ENCODE measurements around the gene SPON1. TPM values are rescaled to one million over a fixed set of nuclear protein-coding genes. Genes with fewer than 3 reads are reported as not detected.

SPON1 gene
- total and polyA plus RNA-seq, 4 donors, result 0.72 to 4.9 (median 1.2) TPM

DNA sequence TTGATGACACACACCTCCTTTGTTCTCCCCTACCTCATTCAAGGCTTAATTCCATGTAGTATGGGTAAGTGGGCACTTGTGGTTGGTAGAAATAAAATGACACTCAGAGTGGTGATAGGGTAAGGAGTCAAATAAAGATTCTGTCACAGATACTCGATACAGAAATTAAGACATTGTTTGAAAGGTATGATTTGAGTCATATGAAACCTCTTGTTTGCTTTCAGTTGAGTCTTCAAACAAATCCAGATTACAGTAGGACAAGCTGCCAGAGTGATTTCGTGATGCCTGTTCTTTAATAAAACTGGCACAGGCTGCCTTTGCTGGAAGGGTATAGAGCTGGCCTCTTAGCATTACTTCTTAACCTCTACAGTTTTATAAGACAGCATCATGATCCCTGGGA lies 182.4 kb downstream of the SPON1 start:
- Histone ChIP-seq H3K4me3 (ENCODE audit: low read depth in 1 of 3, low read length in 3 of 3) (no peak overlapping the region), H3K9me3 (ENCODE audit: control insufficient read depth in 4 of 4, low read length in 3 of 4) (no peaks in the 10 kb centered on the region), H3K9ac (ENCODE audit: low read depth in 1 of 2, low read length in 2 of 2) (no peak overlapping the region), H3K27ac (ENCODE audit: low read depth in 1 of 2, low read length in 2 of 2) (no peak overlapping the region), H3K36me3 (ENCODE audit: control insufficient read depth in 4 of 4, insufficient read depth in 3 of 4, low read depth in 1 of 4, low read length in 3 of 4) (no peaks in the 10 kb centered on the region), H3K4me1 (ENCODE audit: control insufficient read depth in 4 of 4, insufficient read depth in 4 of 4, low read length in 3 of 4) (no peaks in the 10 kb centered on the region), H3K27me3 (ENCODE audit: control insufficient read depth in 4 of 4, insufficient read depth in 4 of 4, low read length in 3 of 4) (no peaks in the 10 kb centered on the region)
- no peak for DNase-seq (ENCODE audit: low spot score)
- WGBS, result 62% methylated on average over 2 of the region's 2 CpGs
- TF ChIP-seq SP1 (IDR thresholded peaks at IDR 0.05) (no peak), JUND (IDR thresholded peaks at IDR 0.05) (no peak), REST (IDR thresholded peaks at IDR 0.05) (no peak), HNF4A (conservative IDR thresholded peaks at IDR 0.05) (no peak), FOXA2 (IDR thresholded peaks at IDR 0.05) (no peak), FOXA1 (IDR thresholded peaks at IDR 0.05) (no peak), RAD21 (IDR thresholded peaks at IDR 0.05) (no peak), ZBTB33 (IDR thresholded peaks at IDR 0.05) (no peak), EGR1 (IDR thresholded peaks at IDR 0.05; ENCODE audit: low read depth in 2 of 2) (no peak), CTCF (IDR thresholded peaks at IDR 0.05; ENCODE audit: low read depth, low read length, missing input control) (no peak), HNF4G (IDR thresholded peaks at IDR 0.05) (no peak), GABPA (IDR thresholded peaks at IDR 0.05 in 1 of 2, conservative IDR thresholded peaks at IDR 0.05 in 1 of 2) (no peak), ATF3 (IDR thresholded peaks at IDR 0.05) (no peak), RXRA (IDR thresholded peaks at IDR 0.05) (no peak), TAF1 (conservative IDR thresholded peaks at IDR 0.05) (no peak), YY1 (IDR thresholded peaks at IDR 0.05) (no peak)
- TF ChIP-seq, protein P1, sequence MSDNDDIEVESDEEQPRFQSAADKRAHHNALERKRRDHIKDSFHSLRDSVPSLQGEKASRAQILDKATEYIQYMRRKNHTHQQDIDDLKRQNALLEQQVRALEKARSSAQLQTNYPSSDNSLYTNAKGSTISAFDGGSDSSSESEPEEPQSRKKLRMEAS (IDR thresholded peaks at IDR 0.05), result no peak
